Endothelial cell of umbilical vein (primary cell): Measurements from ENCODE around the gene RNGTT. TPM values are rescaled to one million over a fixed set of nuclear protein-coding genes. Genes with fewer than 3 reads are reported as not detected.

Source experiments
- BruUV-seq: library from RNA; stranded (reverse); fragments of 400-500 nt; replicated peaks from 2 replicates; lab custom pipeline; 2021; lab: Mats Ljungman, UMichigan
- CTCF ChIA-PET: fragments of 300-600, 350-600 bp; sonication (Branson Sonifier 250); formaldehyde crosslinking; loops from one replicate; lab custom pipeline; 2021; ENCODE audit warnings: antibody characterized with exemption, inconsistent platforms; lab: Charles Lee
- POLR2A ChIA-PET: fragments of 300-600, 350-600 bp; sonication (Branson Sonifier 250); formaldehyde crosslinking; loops from one replicate; lab custom pipeline; 2021; ENCODE audit warnings: antibody characterized with exemption, inconsistent platforms; lab: Charles Lee
- DNase-seq: peaks from one replicate; pipeline ENCODE4 v3.0.0-alpha.2; 2011; ENCODE audit warnings: low read depth, low spot score
- FAIRE-seq: peaks from 2 replicates; lab custom pipeline; 2011; peaks lifted over from hg19 to GRCh38; lab: Jason Lieb, UNC
- H2AFZ ChIP-seq: 2 replicates; pipeline ENCODE4 v1.6.0; 2012; ENCODE audit warnings: low read depth, low read length, control low read depth, inconsistent platforms
- H3K27ac ChIP-seq: 2 replicates; pipeline ENCODE4 v1.5.1; 2011; ENCODE audit warnings: low read depth, mild to moderate bottlenecking, control low read depth, low read length, moderate library complexity; ENCODE audit not compliant: insufficient read depth
- H3K27me3 ChIP-seq, 2 experiments: 2 replicates each; pipeline versions ENCODE4 v1.6.0 to v1.6.1; 2011; ENCODE audit warnings: low read length in 2 of 2, mixed read lengths in 1 of 2; ENCODE audit not compliant: control insufficient read depth in 2 of 2, insufficient read depth in 2 of 2
- H3K36me3 ChIP-seq, 2 experiments: 2 replicates in 1 of 2; 3 replicates in 1 of 2; pipeline ENCODE4 v1.5.1; 2011; ENCODE audit warnings: low read length in 2 of 2, mild to moderate bottlenecking in 1 of 2, moderate library complexity in 1 of 2; ENCODE audit not compliant: control insufficient read depth in 2 of 2, insufficient read depth in 2 of 2; ENCODE audit errors: extremely low read depth in 1 of 2
- H3K4me1 ChIP-seq: 3 replicates; pipeline ENCODE4 v1.5.1; 2011; ENCODE audit warnings: mild to moderate bottlenecking, low read length; ENCODE audit not compliant: control insufficient read depth, insufficient read depth; ENCODE audit errors: extremely low read depth
- H3K4me2 ChIP-seq: 2 replicates; pipeline ENCODE4 v1.6.1; 2011; ENCODE audit warnings: low read length, control low read depth, mixed read lengths; ENCODE audit not compliant: insufficient read depth
- H3K4me3 ChIP-seq, 3 experiments: fragments of 200-600 bp in 1 of 3; sonication (generic), shearing (Covaris generic) in 1 of 3; replicated peaks in 1 of 3; 2 replicates each; pipeline ENCODE4 v1.5.1; 2011 to 2016; ENCODE audit warnings: control low read depth in 3 of 3, low read length in 3 of 3, mild to moderate bottlenecking in 2 of 3, inconsistent platforms in 1 of 3, low read depth in 1 of 3, moderate library complexity in 1 of 3; ENCODE audit not compliant: insufficient read depth in 1 of 3
- H3K79me2 ChIP-seq: 2 replicates; pipeline ENCODE4 v1.6.0; 2012; ENCODE audit warnings: low read length, inconsistent platforms; ENCODE audit not compliant: control insufficient read depth, insufficient read depth
- H3K9ac ChIP-seq: replicated peaks from 2 replicates; pipeline ENCODE3; 2011; ENCODE audit warnings: low read length, control low read depth; ENCODE audit not compliant: insufficient read depth; ENCODE audit errors: extremely low read depth
- H3K9me1 ChIP-seq: replicated peaks from 3 replicates; pipeline ENCODE4 v1.6.0; 2011; ENCODE audit warnings: mild to moderate bottlenecking, low read length; ENCODE audit not compliant: control insufficient read depth, insufficient read depth; ENCODE audit errors: extremely low read depth
- H3K9me3 ChIP-seq: replicated peaks from 2 replicates; pipeline ENCODE4 v1.5.1; 2012; ENCODE audit warnings: low read length, inconsistent platforms; ENCODE audit not compliant: control insufficient read depth, insufficient read depth
- H4K20me1 ChIP-seq: replicated peaks from 2 replicates; pipeline ENCODE3; 2011; ENCODE audit warnings: mild to moderate bottlenecking, low read length; ENCODE audit not compliant: control insufficient read depth, insufficient read depth; ENCODE audit errors: extremely low read depth
- CTCF ChIP-seq, 2 donors: IDR thresholded peaks; 1 replicate in 1 of 2; 2 replicates in 1 of 2; pipeline ENCODE4 v1.5.1; 2011; ENCODE audit warnings: low read length in 2 of 2, mild to moderate bottlenecking in 2 of 2, moderate library complexity in 2 of 2, control low read depth in 1 of 2, inconsistent platforms in 1 of 2, low read depth in 1 of 2; ENCODE audit not compliant: insufficient read depth in 1 of 2; ENCODE audit errors: extremely low read depth in 1 of 2
- EZH2 ChIP-seq: IDR thresholded peaks from 2 replicates; pipeline ENCODE4 v1.6.1; 2012; ENCODE audit warnings: borderline replicate concordance, low read depth, mild to moderate bottlenecking, moderate library complexity, low read length, inconsistent platforms; ENCODE audit not compliant: severe bottlenecking
- FOS ChIP-seq: IDR thresholded peaks from 2 replicates; pipeline ENCODE4 v1.6.1; 2011; ENCODE audit warnings: mild to moderate bottlenecking, low read length, moderate library complexity, borderline replicate concordance; ENCODE audit not compliant: insufficient read depth
- GATA2 ChIP-seq: IDR thresholded peaks from 2 replicates; pipeline ENCODE4 v1.7.0; 2011; ENCODE audit warnings: low read depth, mild to moderate bottlenecking, moderate library complexity, mixed read lengths, low read length; ENCODE audit not compliant: insufficient read length, insufficient read depth
- JUN ChIP-seq: IDR thresholded peaks from 2 replicates; pipeline ENCODE4 v1.6.1; 2011; ENCODE audit warnings: borderline replicate concordance, low read depth; ENCODE audit not compliant: insufficient read length, insufficient read depth
- MAX ChIP-seq: IDR thresholded peaks from 2 replicates; pipeline ENCODE4 v1.6.1; 2011; ENCODE audit not compliant: insufficient read depth, insufficient read length
- MYC ChIP-seq: IDR thresholded peaks from one replicate; pipeline ENCODE4 v1.6.1; 2011; ENCODE audit warnings: mild to moderate bottlenecking, low read depth, low read length
- POLR2A ChIP-seq: IDR thresholded peaks from 2 replicates; pipeline ENCODE4 v1.6.1; 2012; ENCODE audit warnings: low read depth, mild to moderate bottlenecking, control low read depth, low read length
- POLR2AphosphoS5 ChIP-seq: IDR thresholded peaks from 2 replicates; pipeline ENCODE4 v1.6.1; 2012; ENCODE audit warnings: low read depth, mild to moderate bottlenecking, control low read depth, low read length, moderate library complexity; ENCODE audit not compliant: insufficient read depth
- dilution Hi-C: fragments of 300-500 bp; cut with MboI; formaldehyde crosslinking; loops from one replicate; pipeline ENCODE4 v1.15.0; 2019; ENCODE audit warnings: low sequenced_read_pairs; ENCODE audit not compliant: extremely low pct_ligation_motif_present
- intact Hi-C: fragments of 100-400 bp; cut with micrococcal nuclease; formaldehyde crosslinking; loops from one replicate; pipeline ENCODE4 v1.10.0; 2022
- polyA plus RNA-seq, 4 experiments: library from polyadenylated mRNA; depleted of rRNA in 3 of 4; stranded (reverse) in 3 of 4; unstranded in 1 of 4; fragments of >200 nt; gene quantifications; 2 replicates each; pipeline versions ENCODE4 v1.2.1 to v1.2.3, GENCODE V29; 2011 to 2012; ENCODE audit warnings: missing spikeins in 1 of 4
- total RNA-seq: library from RNA; stranded (reverse); gene quantifications from 2 replicates; pipeline ENCODE4 v1.2.3, GENCODE V29; 2021

RNGTT gene
- total and polyA plus RNA-seq, 2 donors (not counting 3 experiments of a cell fraction or from before 2014, with no cell fraction given) = 2.1 to 13.1 TPM

DNA sequence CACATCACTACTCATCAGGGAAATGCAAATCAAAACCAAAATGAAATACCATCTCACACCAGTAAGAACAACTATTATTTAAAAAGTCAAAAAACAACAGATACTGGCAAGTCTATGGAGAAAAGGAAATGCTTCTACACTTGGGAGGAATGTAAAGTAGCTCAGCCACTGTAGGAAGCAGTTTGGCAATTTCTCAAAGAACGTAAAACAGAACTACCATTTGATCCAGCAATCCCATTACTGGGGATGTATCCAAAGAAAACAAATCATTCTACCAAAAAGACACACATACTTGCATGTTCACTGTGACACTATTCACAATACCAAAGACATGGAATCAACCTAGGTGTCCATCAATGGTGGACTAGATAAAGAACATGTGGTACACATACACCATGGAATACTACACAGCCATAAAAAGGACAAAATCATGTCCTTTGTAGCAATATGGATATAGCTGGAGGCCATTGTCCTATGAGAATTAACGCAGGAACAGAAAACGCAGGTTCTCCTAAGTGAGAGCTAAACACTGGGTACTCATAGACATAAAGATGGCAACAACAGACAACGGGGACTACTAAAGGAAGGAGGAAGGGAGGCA, 260.4 kb downstream of the RNGTT start:
- CTCF ChIA-PET = interaction anchor here (0.6 to 1.3 kb wide), 2 partner anchors 9 to 52 kb away, joined by 3 read pairs; no protein-coding TSS in a partner anchor
- POLR2A ChIA-PET = no interaction called here
- H3K4me3 ChIP-seq = no peak overlapping the region
- no peaks in the 10 kb centered on the region for H3K79me2 ChIP-seq
- no TSS peak for BruUV-seq
- H3K27me3 ChIP-seq = no peaks in the 10 kb centered on the region
- FAIRE-seq = no peak
- no peaks in the 10 kb centered on the region for H4K20me1 ChIP-seq
- H3K4me1 ChIP-seq = no peaks in the 10 kb centered on the region
- no peaks in the 10 kb centered on the region for H3K9me3 ChIP-seq
- H2AFZ ChIP-seq = no peak overlapping the region
- no peak overlapping the region for H3K9ac ChIP-seq
- TF ChIP-seq FOS (no peak), POLR2AphosphoS5 (no peak), MYC (no peak)
- no peak overlapping the region for H3K4me2 ChIP-seq
- no peak overlapping the region for H3K27ac ChIP-seq
- intact Hi-C loops (no loop called here), dilution Hi-C loops (no loop called here)
- no peaks in the 10 kb centered on the region for H3K36me3 ChIP-seq
- DNase-seq = no peak
- no peaks in the 10 kb centered on the region for H3K9me1 ChIP-seq

GRCh38 chr6:88698661-88699060, 264.8 kb downstream of the RNGTT start:
- H2AFZ ChIP-seq = no peak overlapping the region
- FAIRE-seq (no peak), DNase-seq (no peak)
- H3K9me1 ChIP-seq = no peaks in the 10 kb centered on the region
- dilution Hi-C loops (no loop called here), intact Hi-C loops (no loop called here)
- H3K27me3 ChIP-seq = no peaks in the 10 kb centered on the region
- ChIA-PET POLR2A (no interaction called here), CTCF (no interaction called here)
- no peaks in the 10 kb centered on the region for H4K20me1 ChIP-seq
- H3K27ac ChIP-seq = no peak overlapping the region
- H3K4me1 ChIP-seq = no peaks in the 10 kb centered on the region
- no TSS peak for BruUV-seq
- no peak overlapping the region for H3K4me2 ChIP-seq
- TF ChIP-seq MYC (no peak), POLR2A (no peak), GATA2 (no peak), FOS (no peak), CTCF (IDR thresholded peaks at IDR 0.05; ENCODE audit: extremely low read depth in 1 of 2, insufficient read depth in 1 of 2, low read depth in 1 of 2, low read length in 2 of 2) (no peak), POLR2AphosphoS5 (no peak), MAX (no peak), EZH2 (no peak), JUN (no peak)
- no peaks in the 10 kb centered on the region for H3K9me3 ChIP-seq
- H3K79me2 ChIP-seq = no peaks in the 10 kb centered on the region
- H3K9ac ChIP-seq = no peak overlapping the region
- no peak overlapping the region for H3K4me3 ChIP-seq
- H3K36me3 ChIP-seq = no peaks in the 10 kb centered on the region
